ENCODE measurements around the gene SMTNL1.

The SMTNL1 gene

GRCh38 chr11:57536947-57537619 is at the start of gene SMTNL1:
Gene SMTNL1, plus strand, starts transcription at chr11:57537595. Its CDS starts 5,048 bp downstream, at chr11:57542643.
- no peak for DNase-seq

GRCh38 chr11:57487920-57488659 is 49.3 kb upstream of the SMTNL1 start:
- no peak for DNase-seq

GRCh38 chr11:57490456-57491248 is 46.7 kb upstream of the SMTNL1 start:
- DNase-seq = no peak

GRCh38 chr11:57491371-57492061 is 45.9 kb upstream of the SMTNL1 start:
- no peak for DNase-seq

GRCh38 chr11:57493507-57494503 is 43.6 kb upstream of the SMTNL1 start:
- no peak for DNase-seq

- no peak for DNase-seq
These were observed 41.1 kb upstream of the SMTNL1 start for GRCh38 chr11:57496109-57496820.

- no peak for DNase-seq
These were observed 39.8 kb upstream of the SMTNL1 start for GRCh38 chr11:57497303-57498247.

- no peak for DNase-seq
These were observed 38.9 kb upstream of the SMTNL1 start for GRCh38 chr11:57498540-57498939.

- DNase-seq = no peak
These were observed 37.9 kb upstream of the SMTNL1 start for GRCh38 chr11:57499413-57499982.

GRCh38 chr11:57499983-57500461 is 37.4 kb upstream of the SMTNL1 start:
- DNase-seq = no peak

GRCh38 chr11:57500515-57500914 is 36.9 kb upstream of the SMTNL1 start:
- no peak for DNase-seq

GRCh38 chr11:57500926-57501325 is 36.5 kb upstream of the SMTNL1 start:
- no peak for DNase-seq

GRCh38 chr11:57501953-57502352 is 35.4 kb upstream of the SMTNL1 start:
- no peak for DNase-seq

GRCh38 chr11:57502376-57502775 is 35.0 kb upstream of the SMTNL1 start:
- DNase-seq = no peak

GRCh38 chr11:57502870-57503269 is 34.5 kb upstream of the SMTNL1 start:
- no peak for DNase-seq

GRCh38 chr11:57504511-57504910 is 32.9 kb upstream of the SMTNL1 start:
- no peak for DNase-seq

- DNase-seq = no peak
These were observed 30.9 kb upstream of the SMTNL1 start for GRCh38 chr11:57506522-57506921.

- DNase-seq = no peak
These were observed 28.8 kb upstream of the SMTNL1 start for GRCh38 chr11:57508341-57509170.
